Right hindlimb (tissue), 1 donor: ENCODE results near the gene CRTC3.
"Not testable (repeated sequence)": the region's sequence is repeated elsewhere in the genome, so short reads cannot be mapped to it uniquely, and the experiment has no call there.

Experiments used
- DNase-seq: peaks from one replicate; pipeline ENCODE4 v3.0.0-alpha.2; 2018

The CRTC3 gene

DNA sequence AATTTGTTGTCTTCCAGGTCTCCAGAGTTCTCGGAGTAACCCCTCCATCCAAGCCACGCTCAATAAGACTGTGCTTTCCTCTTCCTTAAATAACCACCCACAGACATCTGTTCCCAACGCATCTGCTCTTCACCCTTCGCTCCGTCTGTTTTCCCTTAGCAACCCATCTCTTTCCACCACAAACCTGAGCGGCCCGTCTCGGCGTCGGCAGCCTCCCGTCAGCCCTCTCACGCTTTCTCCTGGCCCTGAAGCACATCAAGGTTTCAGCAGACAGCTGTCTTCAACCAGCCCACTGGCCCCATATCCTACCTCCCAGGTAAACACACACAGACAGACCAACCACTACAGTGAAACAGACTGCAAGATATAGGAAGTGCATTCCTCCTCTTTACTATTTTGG lies 99.5 kb downstream of the CRTC3 start:
- DNase-seq = no peak

DNA sequence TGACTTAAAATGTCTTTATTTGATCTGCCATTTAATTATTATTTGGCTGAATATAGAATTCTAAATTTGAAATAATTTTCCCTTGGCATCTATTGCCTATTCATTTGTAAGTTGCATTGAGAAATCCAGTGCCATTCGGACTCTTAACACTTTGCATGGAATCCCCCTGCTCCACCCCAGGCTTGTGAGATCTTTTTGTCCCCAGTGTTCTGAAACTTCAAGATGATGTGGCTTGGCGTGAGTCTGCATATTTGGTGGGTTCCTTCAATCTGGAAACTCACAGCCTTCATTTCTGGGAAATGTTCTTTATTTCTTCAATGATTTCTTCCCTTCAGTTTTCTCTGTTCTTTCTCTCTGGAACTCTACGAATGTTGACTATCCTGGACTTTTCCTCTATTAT lies 103.6 kb downstream of the CRTC3 start:
- no peak for DNase-seq

DNA sequence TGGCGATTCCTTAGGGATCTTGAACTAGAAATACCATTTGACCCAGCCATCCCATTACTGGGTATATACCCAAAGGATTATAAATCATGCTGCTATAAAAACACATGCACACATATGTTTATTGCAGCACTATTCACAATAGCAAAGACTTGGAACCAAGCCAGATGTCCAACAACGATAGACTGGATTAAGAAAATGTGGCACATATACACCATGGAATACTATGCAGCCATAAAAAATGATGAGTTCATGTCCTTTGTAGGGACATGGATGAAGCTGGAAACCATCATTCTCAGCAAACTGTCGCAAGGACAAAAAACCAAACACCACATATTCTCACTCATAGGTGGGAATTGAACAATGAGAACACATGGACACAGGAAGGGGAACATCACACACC lies 107.3 kb downstream of the CRTC3 start:
- DNase-seq = not testable (repeated sequence)

DNA sequence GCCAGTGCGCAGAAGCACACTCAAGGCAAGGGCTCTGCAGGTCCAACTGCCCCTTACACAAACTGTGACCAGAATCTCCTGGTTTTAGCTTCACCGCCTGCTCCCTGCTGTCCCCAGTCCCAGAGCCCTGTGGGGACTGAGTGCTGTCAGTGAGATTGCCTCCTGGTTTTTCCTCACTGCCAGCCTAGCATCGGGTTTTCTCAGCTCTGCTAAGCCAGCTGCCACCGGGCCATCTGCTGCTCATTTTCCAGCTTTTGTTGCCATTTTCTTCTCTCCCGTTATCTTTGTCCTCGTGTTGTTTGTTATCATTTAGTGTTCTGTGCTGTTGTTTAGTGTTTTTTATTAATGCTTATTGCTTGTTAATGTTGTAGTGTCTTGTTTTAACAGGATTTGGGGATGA lies 108.0 kb downstream of the CRTC3 start:
- DNase-seq = no peak

DNA sequence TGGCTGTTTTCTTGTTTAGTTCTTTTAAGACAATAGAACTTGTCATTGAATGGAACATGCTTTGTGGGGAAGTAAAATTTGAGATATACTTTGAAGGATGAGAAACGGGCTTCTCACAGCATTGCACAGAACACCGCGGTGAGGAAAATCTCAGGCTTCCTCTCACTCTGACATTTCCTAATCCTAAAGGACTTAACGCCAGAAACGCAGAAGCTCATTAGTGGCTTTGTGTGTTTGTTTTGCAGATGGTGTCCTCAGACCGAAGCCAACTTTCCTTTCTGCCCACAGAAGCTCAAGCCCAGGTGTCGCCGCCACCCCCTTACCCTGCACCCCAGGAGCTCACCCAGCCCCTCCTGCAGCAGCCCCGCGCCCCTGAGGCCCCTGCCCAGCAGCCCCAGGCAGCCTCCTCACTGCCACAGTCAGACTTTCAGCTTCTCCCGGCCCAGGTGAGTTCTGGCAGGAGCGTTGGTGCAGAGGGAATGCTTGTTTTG lies 108.5 kb downstream of the CRTC3 start:
- DNase-seq = no peak

DNA sequence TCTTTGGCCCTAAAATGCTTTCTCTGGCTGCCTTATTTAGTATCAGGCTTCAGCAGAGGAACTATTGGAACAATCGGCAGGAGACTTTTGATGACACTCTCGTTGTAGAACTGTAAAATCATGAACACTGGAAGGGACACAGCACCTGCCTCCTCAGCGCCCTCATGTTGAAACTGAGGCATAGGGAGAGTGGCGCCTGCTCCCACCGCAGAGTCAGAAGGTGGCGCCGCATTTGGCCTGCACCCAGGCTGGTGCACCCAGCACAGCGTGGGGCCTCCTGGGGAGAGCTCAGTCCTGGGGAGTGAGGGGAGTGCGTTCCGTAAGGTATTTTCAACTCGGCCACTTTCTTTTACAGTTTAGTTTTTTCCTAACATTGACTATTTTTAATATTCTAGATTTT lies 109.2 kb downstream of the CRTC3 start:
- no peak for DNase-seq

DNA sequence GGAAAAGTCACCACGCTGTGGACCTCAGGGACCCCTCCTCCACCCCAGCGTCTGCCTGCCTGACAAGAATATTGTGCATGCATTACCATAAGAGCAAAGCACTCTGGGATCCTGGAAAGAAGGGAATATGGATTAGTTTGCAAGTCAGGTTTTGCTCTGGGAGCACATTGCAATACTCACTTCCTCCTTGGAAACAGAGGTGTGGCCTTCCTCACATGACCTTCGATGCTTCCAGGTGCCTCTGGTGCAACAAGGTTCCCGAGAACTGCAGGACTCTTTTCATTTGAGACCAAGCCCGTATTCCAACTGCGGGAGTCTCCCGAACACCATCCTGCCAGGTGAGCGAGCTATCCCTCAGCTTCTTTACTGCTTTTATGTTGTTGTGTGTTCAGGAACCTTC lies 111.1 kb downstream of the CRTC3 start:
- DNase-seq = no peak

DNA sequence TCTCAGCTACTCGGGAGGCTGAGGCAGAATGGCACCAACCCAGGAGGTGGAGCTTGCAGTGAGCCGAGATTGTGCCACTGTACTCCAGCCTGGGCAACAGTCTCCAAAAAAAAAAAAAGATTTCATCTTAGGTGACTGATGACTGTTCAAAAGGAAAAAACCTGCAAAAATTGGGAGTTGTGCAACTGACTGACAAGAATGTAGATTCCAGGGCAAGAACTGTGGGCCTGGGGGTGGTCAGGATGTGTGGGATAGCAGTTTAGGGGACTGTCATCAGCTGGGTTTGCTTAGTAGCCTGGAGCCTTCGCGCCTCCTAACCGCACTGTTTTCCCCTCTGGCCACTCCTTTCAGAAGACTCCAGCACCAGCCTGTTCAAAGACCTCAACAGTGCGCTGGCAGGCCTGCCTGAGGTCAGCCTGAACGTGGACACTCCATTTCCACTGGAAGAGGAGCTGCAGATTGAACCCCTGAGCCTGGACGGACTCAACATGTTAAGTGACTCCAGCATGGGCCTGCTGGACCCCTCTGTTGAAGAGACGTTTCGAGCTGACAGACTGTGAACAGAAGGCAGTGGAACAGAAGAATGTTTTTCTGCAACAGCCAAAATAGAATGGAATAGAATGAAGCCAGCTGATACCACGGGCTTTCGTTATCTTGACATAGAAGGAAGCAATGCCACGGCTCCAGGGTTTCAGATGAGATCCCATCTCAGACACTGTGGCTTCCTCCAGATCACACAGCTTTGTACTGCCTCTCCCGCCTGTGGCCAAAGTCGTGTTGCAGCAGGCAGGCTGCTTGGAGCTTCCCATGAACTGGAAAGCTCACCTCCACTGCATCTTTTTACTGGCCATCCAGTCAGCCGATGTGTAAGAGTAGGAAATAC lies 112.1 kb downstream of the CRTC3 start:
- DNase-seq = no peak

DNA sequence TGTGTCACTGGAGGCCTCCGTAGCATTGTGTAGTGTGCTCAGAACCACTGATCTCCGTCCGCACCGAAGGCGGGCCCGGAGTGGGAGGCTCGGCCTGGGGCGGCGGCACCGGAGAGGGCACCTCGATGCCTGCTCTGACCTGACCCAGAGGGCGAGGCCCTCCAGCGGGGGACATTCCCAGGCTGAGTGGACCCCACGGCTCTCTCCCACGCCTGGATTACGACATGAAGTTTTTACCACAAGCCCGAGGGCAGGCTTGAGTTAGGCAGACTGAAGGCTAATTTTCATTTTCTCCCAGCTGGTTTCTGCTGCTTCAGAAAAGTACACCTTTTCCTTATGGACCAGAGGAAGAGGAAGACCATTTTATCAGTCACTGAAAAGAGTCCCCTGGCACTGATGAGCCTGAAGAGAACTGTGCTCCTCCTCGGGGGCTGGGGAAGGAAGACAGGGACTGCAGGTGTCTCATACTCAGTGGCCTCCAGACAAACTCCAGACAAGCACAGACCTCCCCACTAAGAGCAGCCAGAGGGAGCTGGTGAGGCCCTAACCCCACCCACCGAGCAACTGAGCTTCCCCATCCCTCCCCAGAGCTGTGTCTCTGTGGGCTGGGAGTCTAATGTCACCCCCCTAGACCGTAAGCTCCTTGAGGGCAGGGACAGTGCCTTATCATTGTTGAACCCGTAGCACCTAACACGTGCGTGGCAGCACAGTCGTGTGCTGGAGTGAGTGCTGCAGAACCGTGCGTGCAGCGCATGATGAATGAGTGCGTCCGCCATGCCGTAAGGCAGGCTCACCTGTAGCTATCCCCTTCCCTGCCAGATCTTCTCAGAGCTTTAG lies 113.0 kb downstream of the CRTC3 start:
- no peak for DNase-seq

DNA sequence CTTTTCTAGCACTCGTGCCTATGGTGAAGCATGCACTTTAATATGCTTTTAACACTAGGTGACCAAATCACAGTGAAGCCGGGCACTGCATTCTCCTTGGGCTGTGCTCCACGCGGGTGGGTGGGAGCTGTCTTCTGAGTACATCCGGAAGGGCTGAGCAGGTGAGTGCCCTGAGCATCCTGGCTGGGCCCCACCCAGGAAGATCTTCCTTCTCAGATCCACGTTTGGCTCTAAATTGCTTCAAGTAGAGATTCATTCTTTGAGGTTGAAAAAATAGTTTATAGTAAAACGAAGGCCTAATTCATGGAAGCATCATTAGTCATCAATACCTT lies 113.5 kb downstream of the CRTC3 start:
- DNase-seq = no peak

DNA sequence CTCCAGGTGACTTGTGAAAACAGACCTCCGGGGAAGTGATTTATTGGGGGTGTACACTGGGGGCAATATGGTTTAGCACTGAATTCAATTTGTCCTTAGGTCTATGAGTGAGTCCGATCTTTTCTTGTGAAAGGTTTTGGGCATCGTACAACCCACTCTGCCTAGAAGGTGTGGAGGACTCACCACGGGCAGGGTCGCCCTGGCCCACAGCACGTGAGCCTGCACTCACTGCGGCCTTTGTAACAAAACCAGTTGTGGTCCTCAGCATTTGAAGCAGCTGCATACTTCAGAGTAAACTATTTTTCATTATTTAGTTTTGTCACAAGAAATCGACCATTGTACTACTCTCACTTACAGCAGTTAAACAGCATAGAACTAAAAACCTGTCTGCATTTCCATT lies 114.8 kb downstream of the CRTC3 start:
- no peak for DNase-seq

DNA sequence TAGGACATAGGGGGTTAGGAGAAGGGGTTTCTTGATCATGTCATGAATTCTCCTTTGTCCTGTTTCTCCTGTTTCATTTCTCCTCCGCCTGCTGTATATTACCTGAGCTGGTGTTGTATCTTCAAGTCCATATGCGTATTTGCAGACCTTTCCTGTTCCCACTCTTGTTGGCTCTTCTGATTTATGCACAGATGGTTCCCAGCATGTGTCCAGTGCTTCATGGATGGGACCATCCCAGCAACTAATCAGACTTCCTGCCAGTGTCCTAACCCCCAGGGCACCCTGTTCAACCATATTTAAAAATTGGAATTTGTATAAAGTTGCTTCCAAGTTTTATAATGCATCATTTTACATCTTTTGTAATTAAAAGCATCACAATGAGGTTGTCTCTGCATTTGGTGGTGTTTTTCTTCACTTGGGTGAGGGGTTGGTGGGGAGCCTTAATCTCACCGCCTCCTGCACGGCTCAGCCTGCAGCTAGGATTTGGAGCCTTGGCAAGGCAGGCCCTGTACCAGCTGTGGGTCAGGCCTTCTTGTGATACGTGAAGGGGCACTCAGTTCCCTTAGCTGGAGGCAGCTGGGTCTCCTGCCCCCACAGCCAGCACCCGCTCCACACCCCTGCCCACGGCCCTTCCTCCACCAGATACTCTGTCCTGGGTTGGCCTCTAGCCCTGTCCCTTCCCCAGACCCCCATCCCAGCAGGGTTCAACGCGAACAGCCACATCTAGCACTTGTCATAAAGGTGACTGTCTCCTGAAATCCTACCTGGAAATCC lies 115.4 kb downstream of the CRTC3 start:
- no peak for DNase-seq

DNA sequence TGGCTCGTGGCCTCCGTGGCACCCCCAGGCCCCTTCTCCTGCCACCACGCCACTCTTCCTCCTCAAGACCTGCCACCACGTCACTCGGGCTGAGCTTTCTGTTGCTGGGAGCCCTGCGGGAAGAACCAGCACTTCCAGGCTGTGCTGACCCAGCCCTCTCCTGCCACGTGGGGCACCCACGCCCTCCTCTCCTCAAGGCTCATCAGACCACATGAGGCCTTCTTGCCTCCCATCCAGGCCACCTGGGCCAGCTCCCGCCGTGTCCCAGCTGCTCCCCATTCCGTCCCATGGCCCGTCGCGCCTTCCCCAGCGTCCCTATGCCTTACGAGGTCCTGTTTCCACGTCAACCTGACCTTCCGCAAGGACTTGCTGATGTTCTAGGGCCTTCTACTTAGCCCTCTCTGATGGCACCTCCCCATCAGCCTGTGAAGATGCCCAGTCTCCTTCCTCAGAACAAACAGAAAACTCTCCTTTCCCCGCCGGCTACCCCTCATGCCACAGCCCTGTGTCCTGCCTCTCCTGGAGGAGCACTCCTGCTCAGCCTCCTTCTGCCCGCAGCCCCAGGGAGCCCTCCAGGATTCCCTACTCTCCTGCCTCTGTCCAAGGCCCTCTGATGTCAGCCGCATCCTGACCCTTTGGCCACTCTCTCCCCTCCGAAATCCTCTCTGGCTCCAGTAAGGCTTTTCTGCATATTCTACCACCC lies 116.3 kb downstream of the CRTC3 start:
- DNase-seq = no peak

DNA sequence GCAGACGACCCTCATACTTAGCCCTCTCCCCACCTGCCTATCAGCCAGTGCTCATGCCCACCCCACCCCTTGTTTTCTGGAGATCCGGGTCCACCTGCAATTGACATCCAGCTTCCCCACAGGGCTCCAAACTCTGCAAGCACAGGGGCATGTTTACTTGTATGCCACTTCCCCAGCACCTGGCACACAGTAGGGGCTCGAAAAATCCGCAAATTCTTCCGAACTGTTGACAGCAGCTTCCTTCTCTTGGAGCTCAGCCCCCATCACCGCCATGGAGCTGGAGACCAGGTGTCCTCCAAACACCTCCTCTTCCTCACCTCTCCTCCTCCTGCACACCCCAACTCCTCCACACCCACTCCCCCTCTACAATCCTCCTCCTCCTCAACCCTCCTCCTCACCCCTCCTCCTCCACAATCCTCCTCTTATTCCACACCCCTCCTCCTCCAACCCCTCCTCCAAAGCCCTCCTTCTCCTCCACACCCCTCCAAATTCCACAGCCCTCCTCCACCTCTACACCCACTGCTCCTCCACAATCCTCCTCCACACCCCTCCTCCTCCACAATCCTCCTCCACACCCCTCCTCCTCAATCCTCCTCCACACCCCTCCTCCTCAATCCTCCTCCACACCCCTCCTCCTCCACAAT lies 117.1 kb downstream of the CRTC3 start:
- no peak for DNase-seq

DNA sequence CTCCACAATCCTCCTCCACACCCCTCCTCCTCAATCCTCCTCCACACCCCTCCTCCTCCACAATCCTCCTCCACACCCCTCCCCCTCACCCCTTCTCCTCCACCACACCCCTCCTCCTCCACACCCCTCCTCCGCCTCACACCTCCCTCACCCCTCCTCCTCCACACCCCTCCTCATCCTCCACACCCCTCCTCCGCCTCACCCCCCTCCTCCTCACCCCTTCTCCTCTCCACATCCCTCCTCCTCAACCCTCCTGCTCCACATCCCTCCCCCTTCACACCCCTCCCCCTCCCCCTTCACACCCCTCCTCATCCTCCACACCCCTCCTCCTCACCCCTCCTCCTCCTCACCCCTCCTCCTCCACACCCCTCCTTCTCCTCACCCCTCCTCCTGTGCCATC lies 117.6 kb downstream of the CRTC3 start:
- no peak for DNase-seq

DNA sequence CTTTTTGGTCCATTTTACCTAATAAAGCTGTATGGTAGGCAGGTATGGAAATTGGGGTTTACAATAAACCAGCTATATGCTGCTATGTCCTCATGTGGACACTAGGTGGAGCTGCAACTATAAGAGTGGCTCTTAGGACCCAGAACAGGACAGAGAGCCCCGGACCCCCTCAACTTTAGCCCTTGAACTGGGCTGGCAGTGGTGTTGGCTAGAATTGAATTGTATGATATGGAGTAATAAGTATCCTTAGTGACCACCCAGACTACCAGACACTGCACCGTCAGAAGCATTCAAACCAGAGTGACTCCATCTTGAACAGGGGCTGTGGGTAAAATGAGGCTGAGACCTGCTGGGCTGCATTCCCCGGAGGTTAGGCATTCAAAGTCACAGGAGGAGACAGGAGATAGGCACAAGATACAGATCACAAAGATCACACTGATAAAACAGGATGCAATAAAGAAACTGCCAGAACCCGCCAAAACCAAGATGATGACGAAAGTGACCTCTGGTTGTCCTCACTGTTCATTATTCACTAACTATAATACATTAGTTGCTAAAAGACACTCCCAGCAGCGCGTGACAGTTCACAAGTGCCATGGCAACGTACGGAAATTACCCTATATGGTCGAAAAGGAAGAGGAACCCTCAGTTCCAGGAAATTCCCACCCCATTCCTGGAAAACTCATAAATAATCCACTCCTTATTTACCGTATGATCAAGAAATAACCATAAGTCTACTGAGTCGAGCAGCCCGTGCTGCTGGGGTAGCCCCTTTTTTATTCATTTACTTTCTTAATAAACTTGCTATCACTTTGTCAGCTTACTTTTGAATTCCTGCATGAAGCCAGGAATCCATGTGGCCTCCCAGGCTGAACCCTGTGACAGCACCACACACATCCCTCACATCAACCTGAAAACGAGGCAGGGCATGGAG lies 118.7 kb downstream of the CRTC3 start:
- DNase-seq = no peak

DNA sequence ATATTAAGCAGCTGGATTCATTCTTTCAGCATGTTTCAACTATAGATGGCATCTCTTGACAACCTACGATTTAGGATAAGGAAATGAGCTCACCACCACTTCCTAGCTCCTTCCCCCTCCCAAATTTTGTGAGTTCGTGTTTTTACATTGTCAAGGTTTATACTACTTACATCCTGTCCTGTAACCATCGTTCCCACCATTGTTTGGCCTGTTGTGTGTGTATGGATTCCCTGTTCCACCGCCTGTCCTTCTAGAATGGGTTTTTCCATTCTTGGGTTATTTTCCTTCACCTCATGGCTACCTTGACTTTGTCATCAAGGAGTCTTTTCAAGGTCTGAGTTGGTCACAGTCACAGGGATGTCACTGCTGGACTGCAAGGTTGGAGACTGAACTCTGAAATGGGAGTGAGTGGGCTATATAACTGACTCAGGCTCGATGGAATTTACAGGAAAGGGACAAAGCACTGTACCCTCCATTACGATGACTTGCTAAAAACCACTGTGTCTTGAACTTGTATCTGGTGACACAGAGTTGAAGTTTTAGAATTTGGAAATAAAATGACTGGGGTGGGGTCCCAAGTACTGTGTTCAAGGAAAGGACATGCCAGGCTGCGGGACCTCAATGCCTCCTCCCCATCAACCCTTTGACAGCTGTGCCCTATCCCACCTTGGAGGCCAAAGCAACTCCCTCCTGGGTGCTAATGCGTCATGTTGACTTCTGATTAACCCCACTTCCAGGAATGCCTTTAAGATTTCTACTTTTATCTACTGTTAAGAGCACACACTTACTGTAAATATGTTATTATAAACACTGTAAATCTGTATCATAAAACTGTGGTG lies 120.6 kb downstream of the CRTC3 start:
- DNase-seq = no peak

DNA sequence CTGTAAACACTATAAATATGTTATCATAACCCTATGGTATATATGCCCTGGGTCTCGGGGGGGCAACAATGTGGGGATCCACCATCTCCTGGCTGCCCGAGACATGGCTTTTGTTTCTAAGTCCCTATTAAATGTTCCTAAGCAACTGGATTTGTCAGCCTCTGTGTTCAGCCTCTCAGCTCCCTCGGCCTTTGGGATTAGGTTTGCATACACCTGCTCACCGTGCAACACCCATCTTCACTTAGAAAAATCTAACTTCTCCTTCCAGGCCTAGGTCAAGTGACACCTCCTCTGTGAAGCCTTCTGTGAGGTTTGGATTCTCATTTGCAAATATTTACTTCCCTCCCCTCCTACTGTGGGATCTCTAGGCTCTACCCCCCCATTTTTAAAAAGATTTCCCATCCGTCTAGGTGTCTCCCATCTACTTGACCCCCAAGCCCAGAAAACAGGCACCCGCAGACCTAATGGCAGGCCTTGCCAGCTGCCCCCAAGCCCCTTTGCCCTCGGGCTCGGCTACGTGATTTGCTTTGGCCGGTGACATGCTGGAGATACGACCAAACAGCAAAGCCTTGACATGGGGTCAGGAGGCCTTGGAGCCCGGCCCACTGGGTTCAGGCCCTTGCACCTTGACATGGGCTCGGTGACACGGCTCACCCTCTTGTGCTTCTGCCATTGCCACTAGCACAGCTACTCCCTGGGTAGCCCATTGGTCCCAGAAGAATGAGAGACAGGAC lies 121.4 kb downstream of the CRTC3 start:
- DNase-seq = no peak
